ENCODE measurements around the gene NCOA7.
A peak's percentile ranks its signal among the peaks of the same experiment; 100 is the strongest.

The NCOA7 gene

GRCh38 chr6:125821825-125822281 is 31.1 kb downstream of the NCOA7 start:
- Histone ChIP-seq H3K4me3 (ENCODE audit: low read depth in 1 of 2, low read length in 1 of 2) (no peak overlapping the region), H3K27me3 (no peaks in the 10 kb centered on the region), H3K9me3 (no peaks in the 10 kb centered on the region), H3K4me1 (ENCODE audit: control insufficient read depth in 1 of 2, insufficient read depth in 1 of 2, low read depth in 1 of 2, low read length in 1 of 2) (no peaks in the 10 kb centered on the region), H3K27ac (no peak overlapping the region), H3K36me3 (peaks cover 31% of the 10 kb centered on the region)
- TF ChIP-seq, protein P1, sequence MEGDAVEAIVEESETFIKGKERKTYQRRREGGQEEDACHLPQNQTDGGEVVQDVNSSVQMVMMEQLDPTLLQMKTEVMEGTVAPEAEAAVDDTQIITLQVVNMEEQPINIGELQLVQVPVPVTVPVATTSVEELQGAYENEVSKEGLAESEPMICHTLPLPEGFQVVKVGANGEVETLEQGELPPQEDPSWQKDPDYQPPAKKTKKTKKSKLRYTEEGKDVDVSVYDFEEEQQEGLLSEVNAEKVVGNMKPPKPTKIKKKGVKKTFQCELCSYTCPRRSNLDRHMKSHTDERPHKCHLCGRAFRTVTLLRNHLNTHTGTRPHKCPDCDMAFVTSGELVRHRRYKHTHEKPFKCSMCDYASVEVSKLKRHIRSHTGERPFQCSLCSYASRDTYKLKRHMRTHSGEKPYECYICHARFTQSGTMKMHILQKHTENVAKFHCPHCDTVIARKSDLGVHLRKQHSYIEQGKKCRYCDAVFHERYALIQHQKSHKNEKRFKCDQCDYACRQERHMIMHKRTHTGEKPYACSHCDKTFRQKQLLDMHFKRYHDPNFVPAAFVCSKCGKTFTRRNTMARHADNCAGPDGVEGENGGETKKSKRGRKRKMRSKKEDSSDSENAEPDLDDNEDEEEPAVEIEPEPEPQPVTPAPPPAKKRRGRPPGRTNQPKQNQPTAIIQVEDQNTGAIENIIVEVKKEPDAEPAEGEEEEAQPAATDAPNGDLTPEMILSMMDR (IDR thresholded peaks at IDR 0.05): no peak

GRCh38 chr6:125823180-125823579 is 32.4 kb downstream of the NCOA7 start:
- TF ChIP-seq, protein P1 (IDR thresholded peaks at IDR 0.05): no peak
- no peak overlapping the region for H3K27ac ChIP-seq
- peaks cover 28% of the 10 kb centered on the region for H3K36me3 ChIP-seq
- H3K4me3 ChIP-seq (ENCODE audit: low read depth in 1 of 2, low read length in 1 of 2): no peak overlapping the region
- no peaks in the 10 kb centered on the region for H3K27me3 ChIP-seq
- H3K4me1 ChIP-seq (ENCODE audit: control insufficient read depth in 1 of 2, insufficient read depth in 1 of 2, low read depth in 1 of 2, low read length in 1 of 2): peaks cover 10 to 11% of the 10 kb centered on the region in 2 experiments
- no peaks in the 10 kb centered on the region for H3K9me3 ChIP-seq

- Histone ChIP-seq H3K4me1 (ENCODE audit: control insufficient read depth in 1 of 2, insufficient read depth in 1 of 2, low read depth in 1 of 2, low read length in 1 of 2) (peaks cover 16 to 18% of the 10 kb centered on the region in 2 experiments), H3K27me3 (no peaks in the 10 kb centered on the region), H3K9me3 (no peaks in the 10 kb centered on the region), H3K4me3 (ENCODE audit: low read depth in 1 of 2, low read length in 1 of 2) (no peak overlapping the region), H3K27ac (no peak overlapping the region), H3K36me3 (peaks cover 23% of the 10 kb centered on the region)
- TF ChIP-seq, protein P1 (IDR thresholded peaks at IDR 0.05): no peak
Observed at GRCh38 chr6:125824946-125825771, 34.4 kb downstream of the NCOA7 start.

DNA sequence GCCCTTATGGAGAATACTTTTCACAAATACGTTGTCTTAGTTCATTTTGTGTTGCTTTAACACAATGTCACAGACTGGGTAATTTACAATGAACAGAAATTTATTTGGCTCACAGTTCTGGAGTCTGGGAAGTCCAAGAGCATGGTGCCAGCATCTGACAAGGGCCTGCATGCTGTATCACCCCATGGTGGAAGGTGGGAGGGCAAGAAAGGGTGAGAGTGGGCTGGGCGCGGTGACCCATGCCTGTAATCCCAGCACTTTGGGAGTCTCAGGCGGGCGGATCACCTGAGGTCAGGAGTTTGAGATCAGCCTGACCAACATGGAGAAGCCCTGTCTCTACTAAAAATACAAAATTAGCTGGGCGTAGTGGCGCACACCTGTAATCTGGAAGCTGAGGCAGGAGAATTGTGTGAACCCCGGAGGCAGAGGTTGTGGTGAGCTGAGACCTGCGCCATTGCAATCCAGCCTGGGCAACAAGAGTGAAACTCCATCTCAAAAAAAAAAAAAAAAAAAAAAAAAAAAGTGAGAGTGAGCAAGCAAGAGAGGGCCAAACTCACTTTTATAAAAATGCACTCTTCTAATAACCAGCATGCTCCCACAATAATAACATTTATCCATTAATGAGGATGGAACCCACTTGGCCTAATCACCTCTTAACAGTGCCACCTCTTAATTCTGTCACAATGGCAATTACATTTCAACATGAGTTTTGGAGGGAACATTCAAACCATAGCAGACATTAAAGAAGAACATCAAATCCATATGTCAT is 36.1 kb downstream of the NCOA7 start:
- H3K9me3 ChIP-seq: no peaks in the 10 kb centered on the region
- H3K4me1 ChIP-seq (ENCODE audit: control insufficient read depth in 1 of 2, insufficient read depth in 1 of 2, low read depth in 1 of 2, low read length in 1 of 2): peaks cover 21 to 22% of the 10 kb centered on the region in 2 experiments
- no peaks in the 10 kb centered on the region for H3K27me3 ChIP-seq
- TF ChIP-seq, protein P1 (IDR thresholded peaks at IDR 0.05): no peak
- H3K4me3 ChIP-seq (ENCODE audit: low read depth in 1 of 2, low read length in 1 of 2): no peak overlapping the region
- peaks cover 5% of the 10 kb centered on the region for H3K36me3 ChIP-seq
- H3K27ac ChIP-seq: peak overlapping the region; percentile 55

GRCh38 chr6:125827788-125828320 is 37.1 kb downstream of the NCOA7 start:
- TF ChIP-seq, protein P1 (IDR thresholded peaks at IDR 0.05): no peak
- peaks cover 30 to 32% of the 10 kb centered on the region in 2 experiments for H3K4me1 ChIP-seq (ENCODE audit: control insufficient read depth in 1 of 2, insufficient read depth in 1 of 2, low read depth in 1 of 2, low read length in 1 of 2)
- no peak overlapping the region for H3K4me3 ChIP-seq (ENCODE audit: low read depth in 1 of 2, low read length in 1 of 2)
- H3K9me3 ChIP-seq: no peaks in the 10 kb centered on the region
- no peaks in the 10 kb centered on the region for H3K36me3 ChIP-seq
- H3K27me3 ChIP-seq: no peaks in the 10 kb centered on the region
- H3K27ac ChIP-seq: peak overlapping the region; percentile 55

Data from neutrophil (primary cell).